GM19023 (cell line): ENCODE data around the gene MRTO4.
"Not testable (repeated sequence)": the region's sequence is repeated elsewhere in the genome, so short reads cannot be mapped to it uniquely, and the experiment has no call there.

ENCODE experiments used
- ATAC-seq: cut with Tn5 transposase; IDR thresholded peaks from one replicate; pipeline ENCODE4 v1.9.1; 2021; ENCODE audit warnings: mild to moderate bottlenecking, moderate library complexity; ENCODE audit not compliant: unreplicated experiment

Gene MRTO4

DNA sequence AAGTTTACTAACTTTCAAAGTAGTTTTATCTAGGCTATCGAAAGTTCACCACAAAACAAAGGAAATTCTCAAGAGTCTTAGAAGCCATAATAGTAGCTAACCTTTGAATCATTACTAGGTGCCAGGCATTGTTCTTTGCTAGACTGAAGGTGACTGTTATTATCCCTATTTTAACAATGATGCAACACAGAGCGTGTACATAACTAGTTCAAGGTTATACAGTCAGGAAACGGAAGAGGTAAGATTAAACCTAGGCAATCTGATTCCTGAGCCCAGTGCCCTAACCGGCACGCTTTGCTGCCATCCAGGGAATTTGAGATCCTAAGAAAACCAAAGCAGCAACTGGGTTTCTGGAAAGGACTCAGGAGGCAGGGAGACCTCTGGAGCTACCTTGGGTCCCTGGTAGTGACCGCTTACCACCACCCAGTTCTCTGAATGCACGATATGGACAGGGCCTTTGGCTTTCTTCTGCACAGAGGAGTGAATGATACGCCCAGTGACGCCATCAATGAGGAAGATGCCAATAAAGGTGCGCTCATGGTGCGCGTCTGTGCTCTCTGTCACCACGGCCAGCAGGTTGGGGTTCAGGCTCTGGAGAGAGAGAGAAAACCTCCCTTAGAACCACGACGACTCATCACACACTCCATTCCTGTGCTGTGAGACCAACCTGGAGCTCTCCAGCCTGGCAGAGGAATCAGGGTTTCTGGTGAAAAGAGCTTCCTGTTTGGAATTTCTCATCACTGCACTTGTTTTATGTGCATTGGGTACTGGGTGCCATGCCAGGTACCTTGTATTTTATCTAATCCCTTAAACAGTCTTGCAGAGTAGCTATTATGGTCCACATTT is 28.4 kb upstream of the MRTO4 start:
- no peak for ATAC-seq

GRCh38 chr1:19229229-19229628 is 22.4 kb upstream of the MRTO4 start:
- no peak for ATAC-seq

- no peak for ATAC-seq
These were observed 21.7 kb upstream of the MRTO4 start for GRCh38 chr1:19229828-19230325.

DNA sequence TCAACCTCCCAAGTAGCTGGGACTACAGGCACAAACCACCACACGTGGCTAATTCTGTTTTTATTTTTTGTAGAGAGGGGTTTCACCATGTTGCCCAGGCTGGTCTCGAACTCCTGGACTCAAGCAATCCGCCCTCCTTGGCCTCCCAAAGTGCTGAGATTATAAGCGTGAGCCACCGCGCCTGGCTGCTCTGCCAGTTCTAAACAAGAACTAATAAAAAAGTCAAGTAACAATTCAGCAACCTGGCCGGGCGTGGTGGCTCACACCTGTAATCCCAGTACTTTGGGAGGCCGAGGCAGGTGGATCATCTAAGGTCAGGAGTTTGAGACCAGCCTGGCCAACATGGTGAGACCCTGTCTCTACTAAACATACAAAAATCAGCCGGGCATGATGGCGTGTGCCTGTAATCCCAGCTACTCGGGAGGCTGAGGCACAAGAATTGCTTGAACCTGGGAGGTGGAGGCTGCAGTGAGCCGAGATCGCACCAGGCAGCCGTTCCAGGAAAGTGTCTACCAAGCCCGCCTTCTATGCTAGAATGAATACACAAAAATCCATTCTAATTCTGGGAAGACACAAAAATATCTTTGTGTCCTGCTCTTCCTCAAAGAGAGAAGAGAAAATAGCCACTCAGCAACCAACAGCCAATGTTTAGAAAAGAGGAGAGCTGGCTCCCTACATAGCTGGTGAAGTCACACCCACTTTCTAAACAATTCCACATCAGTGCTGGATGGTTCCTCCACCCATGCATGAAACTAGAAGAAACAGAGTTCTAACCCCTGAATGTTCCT is 19.7 kb upstream of the MRTO4 start:
- not testable (repeated sequence) for ATAC-seq

DNA sequence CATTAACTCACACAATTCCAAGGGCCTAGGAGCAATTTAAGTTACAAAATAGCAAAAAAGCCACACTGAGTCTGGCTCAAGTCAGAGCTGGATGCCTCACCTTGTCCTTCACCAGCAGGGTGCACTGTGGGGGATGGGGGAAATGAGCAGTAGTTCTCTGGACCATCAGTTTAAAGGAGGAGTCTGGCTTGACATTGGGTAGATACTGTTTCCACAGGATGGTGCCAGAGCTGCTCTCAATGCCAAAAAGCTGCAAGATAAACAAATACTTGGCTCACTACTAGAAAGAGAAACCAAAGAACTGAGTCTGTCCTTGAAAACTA is 19.1 kb upstream of the MRTO4 start:
- no peak for ATAC-seq

- no peak for ATAC-seq
These were observed 17.4 kb upstream of the MRTO4 start for GRCh38 chr1:19234224-19234623.

DNA sequence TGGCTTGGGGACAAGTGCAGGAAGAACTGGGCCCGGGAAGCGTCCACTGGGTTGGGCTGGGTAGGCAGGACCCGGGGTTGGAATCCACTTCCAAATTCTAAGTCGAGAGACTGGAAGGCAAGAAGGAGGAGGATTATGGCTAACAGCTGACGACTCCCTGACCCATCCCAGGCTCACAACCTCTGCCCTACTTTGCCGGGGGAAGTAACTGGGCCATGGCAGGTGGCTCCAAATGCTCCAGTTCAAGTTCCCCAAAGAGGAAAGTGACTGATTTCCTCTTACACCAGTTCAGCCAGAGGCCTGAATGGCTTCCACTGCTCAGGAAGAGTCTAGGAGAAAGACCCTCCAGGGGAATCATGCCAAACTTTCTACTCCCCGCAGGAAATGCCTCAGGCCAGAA is 11.7 kb upstream of the MRTO4 start:
- no peak for ATAC-seq

GRCh38 chr1:19240673-19241538 is 10.7 kb upstream of the MRTO4 start:
- no peak for ATAC-seq

DNA sequence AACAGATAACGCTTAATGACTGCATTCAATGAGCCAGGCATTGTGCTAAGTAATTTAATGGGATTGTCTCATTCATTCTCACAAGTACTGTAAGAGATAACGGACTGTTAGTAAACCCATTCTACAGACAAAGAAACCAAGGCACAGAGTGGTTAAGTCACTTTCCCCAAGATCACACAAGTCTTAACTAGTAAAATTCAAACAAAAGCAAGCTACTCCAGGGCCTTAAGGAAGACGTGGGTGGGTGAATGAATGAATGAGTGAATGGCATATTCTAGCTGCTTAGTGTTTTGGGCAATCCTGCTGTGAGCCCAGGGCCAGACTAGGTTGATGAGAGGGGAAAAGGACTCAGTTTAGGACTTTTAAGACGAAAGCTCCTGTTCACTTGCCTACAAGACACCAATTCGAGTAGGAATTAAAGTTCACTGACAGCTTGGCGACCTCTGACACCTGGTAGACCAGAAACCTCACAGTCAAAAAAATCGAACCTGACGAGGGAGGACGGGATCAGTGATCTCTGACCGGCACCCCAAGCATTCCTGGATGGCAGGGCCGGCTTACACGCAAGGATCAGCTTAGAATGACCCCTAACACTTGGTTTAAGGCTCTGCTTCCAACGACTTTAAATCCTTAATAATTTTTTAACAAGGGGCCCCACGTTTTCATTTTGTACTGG is 838 bp upstream of the MRTO4 start:
- ATAC-seq: no peak

GRCh38 chr1:19254416-19254815 is 2.8 kb downstream of the MRTO4 start:
- ATAC-seq: no peak

GRCh38 chr1:19255288-19255687 is 3.7 kb downstream of the MRTO4 start:
- ATAC-seq: no peak

- not testable (repeated sequence) for ATAC-seq
These were observed 4.7 kb downstream of the MRTO4 start for GRCh38 chr1:19256301-19256700.

- ATAC-seq: no peak
These were observed 5.7 kb downstream of the MRTO4 start for GRCh38 chr1:19257178-19257914.

DNA sequence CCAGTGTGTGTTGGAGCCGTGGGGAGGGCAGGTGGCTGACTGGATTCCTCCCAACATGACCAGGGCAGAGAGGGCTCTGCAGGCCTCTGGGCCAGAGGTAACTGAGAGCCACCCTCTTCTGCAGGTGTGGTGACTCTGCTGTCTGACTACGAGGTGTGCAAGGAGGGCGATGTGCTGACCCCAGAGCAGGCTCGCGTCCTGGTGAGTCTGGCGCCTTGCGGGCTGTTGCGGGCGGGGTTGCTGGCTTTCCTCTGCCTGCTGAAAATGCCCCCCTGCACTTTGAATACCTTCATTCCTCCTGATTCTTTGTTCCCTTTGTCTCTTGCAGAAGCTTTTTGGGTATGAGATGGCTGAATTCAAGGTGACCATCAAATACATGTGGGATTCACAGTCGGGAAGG is 6.7 kb downstream of the MRTO4 start:
- ATAC-seq: no peak

- no peak for ATAC-seq
These were observed 8.9 kb downstream of the MRTO4 start for GRCh38 chr1:19260211-19261138.

DNA sequence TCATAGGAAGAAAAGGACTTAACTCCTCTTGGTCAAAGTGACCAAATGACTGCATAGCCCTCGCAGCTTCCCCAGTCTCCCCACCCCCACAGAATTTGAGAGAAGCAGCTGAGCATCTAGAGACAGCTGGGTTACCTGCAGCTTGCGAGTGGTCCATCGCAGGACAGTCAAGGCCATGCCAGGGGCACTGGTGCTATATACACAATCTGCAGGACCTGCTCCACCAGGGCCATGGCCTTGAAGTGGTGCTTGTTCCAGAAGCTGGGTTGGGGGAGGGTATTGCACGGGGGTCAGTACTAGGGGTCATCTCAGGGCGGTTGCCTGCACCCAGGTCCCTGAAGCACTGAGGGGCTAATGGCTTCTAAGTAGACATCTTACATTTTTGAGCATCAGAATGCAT is 10.4 kb downstream of the MRTO4 start:
- ATAC-seq: no peak

GRCh38 chr1:19262744-19263143 is 11.1 kb downstream of the MRTO4 start:
- ATAC-seq: no peak

- no peak for ATAC-seq
These were observed 16.8 kb downstream of the MRTO4 start for GRCh38 chr1:19268445-19268844.
